Measurements from ENCODE around the gene SOBP.

Gene SOBP

GRCh38 chr6:107637316-107638315 lies 147.7 kb downstream of the SOBP start:
- no peak for DNase-seq (ENCODE audit: low read depth in 2 of 2)

DNA sequence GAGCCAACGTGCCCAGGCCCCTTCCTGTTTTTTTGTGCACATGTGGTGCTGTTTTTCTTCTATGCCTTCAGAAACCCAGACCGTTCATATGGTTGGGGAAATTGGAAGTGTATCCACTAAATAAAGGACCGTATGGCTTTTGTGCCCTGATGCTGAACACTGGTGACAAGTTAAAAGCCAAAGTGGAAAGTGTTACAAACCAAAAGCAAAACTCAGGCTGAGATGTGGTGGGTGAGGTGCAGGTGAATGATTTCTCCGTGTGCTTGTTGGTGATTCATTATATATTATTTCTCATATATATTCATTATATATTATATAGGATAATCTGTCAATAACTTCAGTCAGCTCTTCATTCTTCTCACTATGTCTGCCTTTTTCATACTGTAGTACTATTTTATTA lies 148.6 kb downstream of the SOBP start:
- no peak for DNase-seq (ENCODE audit: low read depth in 2 of 2)

- DNase-seq (ENCODE audit: low read depth in 2 of 2), result no peak
These were observed 149.6 kb downstream of the SOBP start for GRCh38 chr6:107639511-107639910.

DNA sequence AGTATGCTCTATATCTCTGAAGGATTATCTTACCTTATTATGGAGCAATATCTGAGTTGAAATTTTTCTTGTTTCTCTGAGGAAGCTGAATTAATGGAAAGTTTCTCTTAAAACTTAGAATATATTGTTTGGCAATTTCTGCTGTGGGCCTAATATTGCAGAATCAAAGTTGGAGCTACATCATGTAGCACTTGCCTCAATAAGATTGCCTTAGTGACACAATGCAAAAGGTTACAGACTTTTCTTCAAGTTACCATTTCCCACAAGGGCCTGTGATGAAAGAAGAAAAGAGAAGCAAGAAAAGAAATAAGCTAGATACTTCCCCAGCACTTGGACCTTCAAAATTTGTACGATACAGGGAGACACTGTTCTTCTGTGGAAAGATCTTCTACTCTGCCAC lies 151.2 kb downstream of the SOBP start:
- DNase-seq (ENCODE audit: low read depth in 2 of 2), result no peak

DNA sequence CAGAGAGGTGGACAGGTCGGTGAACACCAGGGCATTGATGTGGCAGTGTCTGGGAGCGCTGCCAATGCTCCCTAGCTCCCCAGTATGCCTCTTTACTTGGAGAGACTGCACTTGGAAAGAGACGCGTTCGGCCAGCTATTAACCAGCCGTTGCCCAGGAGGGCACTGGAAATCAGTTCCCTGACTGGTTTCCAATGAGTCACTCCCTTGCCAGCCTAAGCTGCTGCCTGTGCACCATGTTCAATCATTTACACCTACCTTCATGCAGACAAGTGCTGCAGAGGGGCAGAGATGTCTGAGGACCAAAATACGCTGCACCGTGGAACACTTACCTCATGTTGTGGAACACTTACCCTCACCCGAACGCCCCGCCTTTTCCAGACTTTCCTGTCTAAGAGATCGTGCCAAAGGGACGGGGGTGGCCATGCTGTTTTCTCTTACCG lies 151.6 kb downstream of the SOBP start:
- DNase-seq (ENCODE audit: low read depth in 2 of 2), result no peak

DNA sequence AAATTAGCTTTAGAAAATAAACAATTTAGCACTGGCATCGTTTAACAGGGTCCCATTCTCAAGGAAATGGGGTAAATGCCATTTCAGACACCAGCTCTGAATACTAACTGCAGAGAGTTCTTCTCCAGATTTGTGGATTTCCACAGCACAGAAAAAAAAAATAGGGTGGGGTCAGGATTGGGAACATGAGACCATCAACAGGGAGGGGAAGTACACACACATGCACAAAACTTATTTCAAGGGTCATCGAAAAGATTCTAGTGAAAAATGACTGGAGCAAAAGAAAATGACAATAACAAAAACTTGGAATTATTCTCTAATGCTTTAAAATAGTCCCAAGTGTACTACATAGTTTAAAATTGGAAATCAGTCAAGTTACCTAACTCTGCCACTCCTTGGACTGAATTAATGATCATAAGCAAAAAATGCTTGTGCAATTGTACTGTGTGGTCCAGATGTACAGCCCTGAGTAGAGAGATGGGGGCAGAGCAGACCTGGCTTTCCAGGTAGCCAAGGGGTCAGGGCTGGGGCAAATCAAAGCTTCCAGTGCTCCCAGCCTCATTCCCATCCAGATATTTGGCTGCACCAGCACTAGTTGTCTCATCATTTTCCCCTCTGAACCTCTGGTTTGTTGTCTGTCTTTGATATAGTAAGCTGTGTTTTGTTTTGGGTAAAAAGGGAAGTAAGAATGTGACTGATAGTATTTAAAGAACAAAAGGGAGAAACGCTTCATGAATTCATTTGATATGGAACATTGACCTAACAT lies 152.4 kb downstream of the SOBP start:
- no peak for DNase-seq (ENCODE audit: low read depth in 2 of 2)

GRCh38 chr6:107642861-107643328 lies 153.0 kb downstream of the SOBP start:
- DNase-seq (ENCODE audit: low read depth in 2 of 2), result no peak

DNA sequence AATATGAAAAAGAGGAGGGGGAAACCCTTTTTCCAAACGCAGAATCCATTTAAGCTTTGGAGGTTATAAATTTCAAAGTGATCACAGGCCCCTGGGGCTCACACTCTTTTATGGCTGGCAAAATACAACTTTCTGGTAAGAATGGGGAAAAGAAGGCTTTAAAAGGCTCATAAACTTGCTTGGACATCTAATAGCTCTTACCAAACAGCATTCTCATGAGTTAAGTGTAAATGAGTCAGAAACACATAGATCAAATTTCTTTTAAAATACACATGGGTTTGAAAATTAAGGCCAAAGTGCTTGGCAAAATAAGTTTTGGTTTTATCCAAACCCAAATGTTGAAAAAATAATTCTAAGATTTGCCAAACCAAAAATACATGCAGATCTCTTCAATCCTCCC lies 154.6 kb downstream of the SOBP start:
- DNase-seq (ENCODE audit: low read depth in 2 of 2), result no peak

DNA sequence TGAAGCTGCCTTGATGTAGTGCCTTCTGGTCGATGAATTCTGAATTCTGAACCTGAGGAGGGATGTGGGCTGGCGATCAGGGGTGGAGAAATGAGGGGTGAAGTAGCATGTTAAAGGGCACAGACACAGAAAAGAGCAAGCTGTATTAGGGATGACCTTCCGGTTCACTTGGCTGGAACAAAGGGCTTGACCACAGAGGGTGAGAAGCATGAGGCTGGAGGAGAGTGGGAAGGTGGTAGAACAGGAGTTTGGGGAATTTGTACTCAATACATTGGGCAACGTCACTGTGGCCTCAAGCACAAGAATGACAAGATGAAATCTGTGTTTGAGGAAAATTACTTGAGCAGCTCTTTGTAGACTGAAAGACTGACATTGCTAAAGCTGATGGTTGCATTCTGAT lies 155.8 kb downstream of the SOBP start:
- no peak for DNase-seq (ENCODE audit: low read depth in 2 of 2)

GRCh38 chr6:107646176-107646575 lies 156.3 kb downstream of the SOBP start:
- DNase-seq (ENCODE audit: low read depth in 2 of 2), result no peak

DNA sequence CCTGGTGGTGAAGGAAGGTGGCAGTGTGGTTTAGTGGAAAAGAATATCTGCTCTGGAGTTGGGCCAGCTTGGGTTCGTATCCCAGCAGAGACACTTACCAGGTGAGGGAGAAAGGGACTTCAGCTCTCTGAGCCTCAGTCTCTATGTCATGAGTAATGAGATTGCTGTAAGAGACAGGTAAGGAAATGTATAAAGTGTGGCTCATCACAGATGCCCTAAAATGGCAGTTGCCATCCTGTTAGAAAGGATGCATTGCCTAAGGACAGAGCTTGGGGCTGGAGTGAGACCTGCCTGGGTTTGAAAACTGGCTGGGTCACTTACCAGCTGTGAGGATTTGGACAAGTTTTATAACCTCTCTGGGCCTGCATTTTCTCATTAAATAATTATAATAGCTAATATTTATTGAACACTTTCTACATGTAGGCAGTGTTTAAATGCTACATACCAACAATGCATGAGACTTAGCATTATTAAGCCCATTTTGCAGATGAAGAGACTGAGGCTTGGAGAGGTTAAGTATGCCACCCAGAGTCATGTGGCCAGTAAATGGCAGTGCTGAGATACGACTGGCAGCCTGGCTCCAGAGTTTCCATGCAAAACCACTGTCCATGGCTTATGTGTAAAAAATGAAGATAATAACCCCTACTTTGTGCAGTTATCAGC lies 157.0 kb downstream of the SOBP start:
- DNase-seq (ENCODE audit: low read depth in 2 of 2), result no peak

DNA sequence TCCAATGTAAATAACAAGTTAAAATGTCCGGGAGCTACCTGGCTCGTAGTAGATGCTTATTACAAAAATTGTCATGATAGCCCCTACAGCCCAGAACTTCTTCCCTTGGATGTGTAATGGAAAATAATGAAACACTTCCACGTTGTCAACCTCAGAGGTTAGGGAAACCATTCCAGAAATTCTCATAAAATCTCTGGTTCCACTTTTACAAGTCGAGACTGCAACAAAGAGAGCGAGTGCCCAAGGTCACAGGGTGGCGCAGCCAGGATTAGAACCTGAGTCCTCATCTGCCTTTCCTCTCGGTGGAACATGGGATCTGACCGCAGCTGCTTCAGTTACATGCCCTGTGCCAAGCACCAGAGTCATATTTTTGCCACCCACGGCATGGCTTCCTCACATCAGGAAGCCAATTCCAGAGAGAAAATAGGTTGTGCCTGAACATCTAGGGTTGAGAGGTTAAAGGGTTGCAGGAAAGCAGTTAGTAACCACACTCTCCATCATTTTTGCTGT lies 157.6 kb downstream of the SOBP start:
- DNase-seq (ENCODE audit: low read depth in 2 of 2), result no peak

DNA sequence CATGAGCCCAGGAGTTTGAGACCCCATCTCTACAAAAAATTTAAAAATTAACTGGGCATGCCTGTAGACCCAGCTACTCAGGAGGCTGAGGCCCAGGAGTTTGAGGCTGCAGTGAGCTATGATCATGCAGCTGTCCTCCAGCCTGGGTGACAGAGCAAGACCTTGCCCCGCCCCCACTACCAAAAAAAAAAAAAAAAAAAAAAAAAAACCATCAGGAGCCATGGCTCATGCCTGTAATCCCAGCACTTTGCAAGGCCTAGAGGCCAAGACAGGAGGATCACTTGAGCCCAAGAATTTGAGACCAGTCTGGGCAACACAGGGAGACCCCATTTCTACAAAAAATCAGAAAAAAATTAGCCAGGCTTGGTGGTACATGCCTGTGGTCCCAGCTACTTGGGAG lies 159.1 kb downstream of the SOBP start:
- DNase-seq (ENCODE audit: low read depth in 2 of 2), result no peak

GRCh38 chr6:107652526-107653182 lies 162.7 kb downstream of the SOBP start:
- no peak for DNase-seq (ENCODE audit: low read depth in 2 of 2)

DNA sequence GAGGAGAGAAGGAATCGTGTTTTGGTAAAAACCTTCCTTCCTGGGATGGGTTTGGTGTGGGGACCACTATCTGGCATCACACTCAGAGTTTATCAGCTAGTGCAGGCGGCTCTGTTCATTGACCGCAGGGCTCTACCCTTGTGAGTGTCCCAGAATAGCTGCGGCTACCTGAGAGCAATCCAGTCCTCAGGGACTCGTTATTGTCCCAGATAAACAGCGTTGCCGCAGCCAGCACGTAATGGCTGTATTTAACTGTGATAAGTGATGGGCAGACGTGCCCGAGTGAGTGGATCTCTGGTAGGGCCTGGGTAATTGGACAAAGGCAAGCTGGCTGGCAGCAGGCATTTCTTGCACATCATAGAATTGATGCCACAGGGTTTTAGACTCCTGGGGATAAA lies 163.3 kb downstream of the SOBP start:
- DNase-seq (ENCODE audit: low read depth in 2 of 2), result no peak

- no peak for DNase-seq (ENCODE audit: low read depth in 2 of 2)
These were observed 164.0 kb downstream of the SOBP start for GRCh38 chr6:107653861-107654394.

- DNase-seq (ENCODE audit: low read depth in 2 of 2), result no peak
These were observed 164.8 kb downstream of the SOBP start for GRCh38 chr6:107654764-107655163.

GRCh38 chr6:107655245-107655644 lies 165.3 kb downstream of the SOBP start:
- DNase-seq (ENCODE audit: low read depth in 2 of 2), result no peak

- no peak for DNase-seq (ENCODE audit: low read depth in 2 of 2)
These were observed 165.9 kb downstream of the SOBP start for GRCh38 chr6:107655864-107656263.

- no peak for DNase-seq (ENCODE audit: low read depth in 2 of 2)
These were observed 166.5 kb downstream of the SOBP start for GRCh38 chr6:107656401-107656800.

DNA sequence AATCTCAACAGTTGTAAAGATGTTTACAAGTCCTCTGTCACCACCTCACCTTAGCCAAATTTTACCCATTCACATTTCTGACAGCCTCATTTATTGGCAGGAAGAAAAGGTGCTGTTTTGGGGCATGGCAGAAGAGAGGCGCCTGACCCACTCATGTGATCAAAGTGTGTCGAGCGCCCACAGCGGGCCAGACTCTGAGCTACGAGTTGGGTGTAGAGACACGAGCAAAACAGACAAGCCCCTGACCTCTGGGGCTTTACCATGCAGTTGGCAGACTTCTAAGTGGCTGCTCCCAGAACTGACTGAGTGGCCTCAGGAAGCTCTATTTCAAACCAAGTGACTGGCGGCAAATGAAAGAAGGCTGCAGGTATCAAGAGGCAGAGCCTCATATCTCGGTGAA lies 167.0 kb downstream of the SOBP start:
- DNase-seq (ENCODE audit: low read depth in 2 of 2), result no peak

Data from stimulated activated CD8-positive, alpha-beta memory T cell treated with anti-CD3 and anti-CD28 coated beads, Interleukin-15, amount 100 ng/mL, for 4 hours (primary cell).